Skin of body (tissue), 2 donors: ENCODE measurements around the gene BIRC3. TPM values are rescaled to one million over a fixed set of nuclear protein-coding genes. Genes with fewer than 3 reads are reported as not detected.
A peak's percentile ranks its signal among the peaks of the same experiment; 100 is the strongest.
"Not testable (repeated sequence)": the region's sequence is repeated elsewhere in the genome, so short reads cannot be mapped to it uniquely, and the experiment has no call there.

Source experiments
- DNase-seq: peaks from one replicate; lab custom pipeline; 2025; lab: John Stamatoyannopoulos, UW
- total RNA-seq: library from RNA; depleted of rRNA; stranded (reverse); fragments of >200 nt; gene quantifications from one replicate; pipeline ENCODE4 v1.2.3, GENCODE V29; 2014

The BIRC3 gene
- total RNA-seq, 1 donor from 2014 or later = 7.6 TPM

DNA sequence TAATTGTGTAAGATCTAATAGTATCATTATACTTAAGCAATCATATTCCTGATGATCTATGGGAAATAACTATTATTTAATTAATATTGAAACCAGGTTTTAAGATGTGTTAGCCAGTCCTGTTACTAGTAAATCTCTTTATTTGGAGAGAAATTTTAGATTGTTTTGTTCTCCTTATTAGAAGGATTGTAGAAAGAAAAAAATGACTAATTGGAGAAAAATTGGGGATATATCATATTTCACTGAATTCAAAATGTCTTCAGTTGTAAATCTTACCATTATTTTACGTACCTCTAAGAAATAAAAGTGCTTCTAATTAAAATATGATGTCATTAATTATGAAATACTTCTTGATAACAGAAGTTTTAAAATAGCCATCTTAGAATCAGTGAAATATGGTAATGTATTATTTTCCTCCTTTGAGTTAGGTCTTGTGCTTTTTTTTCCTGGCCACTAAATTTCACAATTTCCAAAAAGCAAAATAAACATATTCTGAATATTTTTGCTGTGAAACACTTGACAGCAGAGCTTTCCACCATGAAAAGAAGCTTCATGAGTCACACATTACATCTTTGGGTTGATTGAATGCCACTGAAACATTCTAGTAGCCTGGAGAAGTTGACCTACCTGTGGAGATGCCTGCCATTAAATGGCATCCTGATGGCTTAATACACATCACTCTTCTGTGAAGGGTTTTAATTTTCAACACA is 6.4 kb downstream of the BIRC3 start:
- no peak for DNase-seq

GRCh38 chr11:102325088-102325487 is 7.8 kb downstream of the BIRC3 start:
- no peak for DNase-seq

- no peak for DNase-seq
Observed at GRCh38 chr11:102328748-102329147, 11.5 kb downstream of the BIRC3 start.

GRCh38 chr11:102330231-102330630 is 12.9 kb downstream of the BIRC3 start:
- no peak for DNase-seq

DNA sequence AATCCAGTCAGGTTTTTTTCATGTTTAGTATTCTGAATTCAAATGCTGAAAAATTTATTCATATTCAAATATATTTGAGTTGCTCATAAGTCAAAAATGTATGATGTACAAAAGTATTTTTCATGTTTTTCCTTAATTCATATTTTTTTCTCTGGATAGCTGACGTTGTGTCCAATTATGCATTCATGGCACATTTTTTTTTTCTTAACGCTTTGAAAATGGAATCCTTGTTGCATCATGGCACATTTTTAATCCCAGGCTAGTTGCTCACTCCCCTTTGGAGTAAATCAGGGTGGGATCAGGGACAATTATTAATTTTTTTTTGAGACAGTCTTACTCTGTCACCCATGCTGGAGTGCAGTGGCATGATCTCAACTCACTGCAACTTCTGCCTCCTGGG is 14.1 kb downstream of the BIRC3 start:
- DNase-seq = no peak

DNA sequence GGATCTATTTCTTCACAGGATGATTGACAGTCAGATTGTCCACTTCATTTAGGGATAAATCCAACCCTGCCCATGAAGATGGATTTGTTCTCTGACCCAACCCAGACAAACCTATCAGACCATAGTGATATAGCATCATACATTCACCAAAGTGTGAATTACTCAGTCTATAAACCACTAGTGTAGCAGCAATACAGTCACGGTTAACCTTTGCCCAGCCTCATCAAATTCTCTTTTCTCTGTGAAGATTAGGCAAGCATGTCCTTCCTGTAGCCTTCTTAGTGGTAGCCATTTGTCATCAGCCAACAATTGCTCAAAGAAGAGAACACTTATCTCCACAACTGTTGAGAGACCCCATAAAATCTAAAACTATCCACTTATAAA is 15.3 kb downstream of the BIRC3 start:
- DNase-seq = no peak

- DNase-seq = no peak
Observed at GRCh38 chr11:102338479-102339010, 21.3 kb downstream of the BIRC3 start.

DNA sequence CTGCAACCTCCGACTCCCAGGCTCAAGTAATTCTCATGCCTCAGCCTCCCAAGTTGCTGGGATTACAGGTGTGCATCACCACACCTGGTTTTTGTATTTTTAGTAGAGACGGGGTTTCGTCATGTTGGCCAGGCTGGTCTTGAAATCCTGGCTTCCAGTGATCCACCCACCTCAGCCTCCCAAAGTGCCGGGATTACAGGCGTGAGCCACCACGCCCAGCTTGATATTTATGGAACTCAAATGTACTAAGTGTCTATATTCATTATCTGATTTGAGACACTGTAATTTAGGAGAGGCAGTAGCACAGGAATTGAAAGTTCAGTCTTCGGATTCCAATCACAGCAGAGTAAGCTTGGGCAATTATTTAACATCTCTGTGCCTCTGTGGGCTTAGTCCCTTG is 24.0 kb downstream of the BIRC3 start:
- not testable (repeated sequence) for DNase-seq

GRCh38 chr11:102341844-102342318 is 24.6 kb downstream of the BIRC3 start:
- peak; percentile 56 for DNase-seq

- no peak for DNase-seq
Observed at GRCh38 chr11:102343809-102344208, 26.5 kb downstream of the BIRC3 start.

GRCh38 chr11:102345904-102346303 is 28.6 kb downstream of the BIRC3 start:
- peak; percentile 57 for DNase-seq

- DNase-seq = peak; percentile 65
Observed at GRCh38 chr11:102346456-102346747, 29.1 kb downstream of the BIRC3 start.

DNA sequence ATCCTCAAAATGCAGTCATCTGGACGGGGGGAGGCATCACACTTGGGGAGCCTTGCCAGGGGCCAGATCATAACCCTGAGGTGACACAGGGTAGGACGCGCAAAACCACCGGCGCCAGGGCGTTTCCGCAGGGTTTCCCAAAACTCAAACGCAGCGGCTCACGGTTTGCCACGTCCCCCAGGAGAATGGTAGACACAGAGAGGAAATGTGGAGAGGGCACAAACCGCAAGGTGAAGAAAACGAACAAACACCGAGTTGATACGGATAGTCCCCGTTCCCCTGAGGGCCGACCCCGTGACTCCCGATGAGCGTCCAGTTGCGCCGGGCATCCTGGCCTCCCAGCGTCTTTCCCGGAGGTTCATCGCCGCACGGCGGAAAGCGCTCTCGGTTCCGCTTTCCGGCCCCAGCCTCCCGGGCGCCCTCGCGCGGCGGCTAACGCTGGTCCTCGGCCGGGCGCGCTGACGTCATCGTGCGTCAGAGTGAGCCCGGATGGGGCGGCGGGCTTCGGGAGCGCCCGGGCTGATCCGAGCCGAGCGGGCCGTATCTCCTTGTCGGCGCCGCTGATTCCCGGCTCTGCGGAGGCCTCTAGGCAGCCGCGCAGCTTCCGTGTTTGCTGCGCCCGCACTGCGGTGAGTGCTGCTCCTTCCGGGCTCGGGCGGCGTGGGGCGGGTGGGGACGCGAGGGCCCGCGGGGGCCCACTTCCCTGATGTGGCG is 29.6 kb downstream of the BIRC3 start, which contains the start of gene BIRC2:
Gene BIRC2, plus strand, starts transcription at position 467 of the 714 bp plus-strand sequence. CDS start 2,641 bp downstream, outside the sequence.
- DNase-seq = peak; percentile 94

GRCh38 chr11:102347462-102348370 is 30.4 kb downstream of the BIRC3 start:
- DNase-seq = peak; percentile 48

DNA sequence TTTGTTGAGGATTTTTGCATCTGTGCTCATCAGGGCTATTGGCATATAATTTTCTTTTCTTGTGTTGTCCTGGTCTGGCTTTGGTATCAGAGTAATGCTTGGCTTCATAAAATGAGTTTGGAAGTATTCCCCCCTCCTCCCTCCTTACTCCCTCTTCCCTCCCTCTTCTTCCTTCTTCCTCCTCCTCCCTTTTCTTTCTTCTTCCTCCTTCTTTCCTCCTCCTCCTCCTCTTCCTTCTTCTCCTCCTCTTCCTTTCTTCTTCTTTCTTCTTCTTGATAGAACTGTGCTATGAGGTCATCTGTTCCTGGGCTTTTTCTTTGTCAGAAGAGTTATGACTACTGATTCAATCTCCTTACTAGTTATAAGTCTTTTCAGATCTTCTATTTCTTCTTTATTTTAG is 39.8 kb downstream of the BIRC3 start:
- DNase-seq = no peak

DNA sequence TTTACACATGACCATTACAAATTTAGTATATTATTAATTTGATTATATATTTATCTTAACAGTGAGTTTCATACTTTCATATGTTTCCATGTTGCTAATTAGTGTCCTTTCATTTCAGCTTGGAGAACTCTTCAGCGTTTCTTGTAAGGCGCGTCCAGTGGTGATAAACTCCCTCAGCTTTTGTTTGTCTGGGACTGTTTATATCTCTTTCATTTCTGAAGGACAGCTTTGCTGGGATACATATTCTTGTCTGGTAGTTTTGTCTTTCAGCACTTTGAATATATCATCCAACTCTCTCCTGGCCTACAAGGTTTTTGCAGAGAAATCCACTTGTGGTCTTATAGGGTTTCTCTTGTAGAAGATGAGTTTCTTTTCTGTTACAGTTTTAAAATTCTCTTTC is 42.1 kb downstream of the BIRC3 start:
- DNase-seq = no peak

DNA sequence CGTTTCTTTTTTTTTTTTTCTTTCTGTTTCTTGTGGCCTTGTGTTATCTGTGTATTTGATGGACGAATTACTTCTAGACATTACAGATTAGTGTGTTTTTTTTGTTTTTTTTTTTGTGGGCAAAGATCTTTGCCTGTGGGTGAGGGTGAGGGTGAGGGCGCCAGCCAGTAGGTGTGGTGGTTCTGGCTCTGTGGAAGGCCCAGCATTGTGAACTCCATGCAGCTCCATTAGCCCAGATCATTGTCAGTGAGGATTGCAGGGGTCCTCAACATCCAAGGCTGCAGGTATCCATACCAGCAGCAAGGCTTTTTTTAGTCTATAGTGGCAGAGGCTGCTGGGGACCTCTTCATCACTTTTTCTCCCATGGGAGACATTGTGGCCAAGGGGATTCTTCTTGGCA is 43.4 kb downstream of the BIRC3 start:
- DNase-seq = no peak

- no peak for DNase-seq
Observed at GRCh38 chr11:102361086-102362031, 44.1 kb downstream of the BIRC3 start.

DNA sequence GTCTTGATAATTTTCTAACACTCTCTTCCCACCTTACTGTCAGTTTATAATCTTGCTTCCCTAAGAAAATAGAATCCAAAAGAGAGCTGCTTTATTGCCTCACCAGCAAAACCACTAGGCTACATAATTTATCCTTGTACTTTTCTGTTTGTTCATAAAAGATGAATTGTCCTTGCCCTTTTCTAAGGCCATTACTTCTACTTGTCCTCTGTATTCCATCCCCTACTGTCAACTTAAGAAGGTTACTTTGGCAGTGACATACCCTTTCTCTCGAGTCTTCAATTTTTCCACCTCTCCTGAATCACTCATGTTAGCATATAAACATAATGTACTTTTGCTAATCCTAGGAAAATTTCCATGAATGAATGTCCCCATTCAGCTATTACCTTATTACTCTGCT is 47.7 kb downstream of the BIRC3 start:
- DNase-seq = no peak

DNA sequence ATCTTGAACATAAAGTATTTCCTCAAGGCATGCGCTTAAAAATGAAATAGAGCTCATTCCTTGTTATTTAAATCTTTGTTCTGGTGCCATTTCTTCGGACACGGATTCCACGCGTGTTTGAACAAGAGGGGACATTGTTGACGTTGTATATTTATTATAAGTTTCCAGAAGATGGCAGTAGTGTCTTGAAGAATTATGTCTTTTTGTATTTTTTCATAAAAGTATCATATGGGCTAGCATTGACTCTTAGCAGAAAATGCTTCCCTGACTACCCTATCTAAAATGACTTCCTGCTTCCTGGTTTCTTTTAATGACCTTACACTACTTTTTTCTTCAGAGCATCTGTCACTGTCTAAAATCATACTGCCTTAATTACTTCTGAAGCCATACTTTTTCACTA is 50.1 kb downstream of the BIRC3 start:
- no peak for DNase-seq

DNA sequence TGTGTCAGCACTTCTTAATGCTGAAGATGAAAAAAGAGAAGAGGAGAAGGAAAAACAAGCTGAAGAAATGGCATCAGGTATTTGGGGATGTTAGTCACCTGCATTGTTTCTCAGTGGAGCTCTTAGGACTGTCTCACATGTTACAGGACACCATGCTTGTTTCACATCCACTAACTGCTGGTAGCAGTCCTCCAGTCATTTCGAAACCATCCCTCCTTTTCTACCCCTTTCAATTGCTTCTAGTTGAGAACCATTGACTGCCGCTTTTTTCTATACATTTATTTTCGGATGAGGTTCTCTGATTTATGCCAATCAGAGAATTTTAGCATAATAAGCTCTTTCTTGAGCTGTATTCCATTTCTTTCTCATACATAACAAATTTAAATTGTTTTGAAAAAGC is 51.2 kb downstream of the BIRC3 start:
- DNase-seq = no peak
